Neural cell (in vitro differentiated cells): Measurements from ENCODE around the gene SH3TC2.

Experiments
- EP300 ChIP-seq: fragments of 450-650 bp; conservative IDR thresholded peaks from 2 replicates; pipeline ENCODE4 v1.6.1; 2014; ENCODE audit warnings: antibody characterized with exemption, mild to moderate bottlenecking, moderate library complexity; ENCODE audit not compliant: poor library complexity, severe bottlenecking
- MXI1 ChIP-seq: fragments of 450-650 bp; conservative IDR thresholded peaks from 2 replicates; pipeline ENCODE4 v1.6.1; 2014; ENCODE audit warnings: antibody characterized with exemption, mild to moderate bottlenecking; ENCODE audit not compliant: poor library complexity, severe bottlenecking
- TAF1 ChIP-seq: IDR thresholded peaks from 2 replicates; pipeline ENCODE4 v1.6.1; 2012; ENCODE audit warnings: low read depth

DNA sequence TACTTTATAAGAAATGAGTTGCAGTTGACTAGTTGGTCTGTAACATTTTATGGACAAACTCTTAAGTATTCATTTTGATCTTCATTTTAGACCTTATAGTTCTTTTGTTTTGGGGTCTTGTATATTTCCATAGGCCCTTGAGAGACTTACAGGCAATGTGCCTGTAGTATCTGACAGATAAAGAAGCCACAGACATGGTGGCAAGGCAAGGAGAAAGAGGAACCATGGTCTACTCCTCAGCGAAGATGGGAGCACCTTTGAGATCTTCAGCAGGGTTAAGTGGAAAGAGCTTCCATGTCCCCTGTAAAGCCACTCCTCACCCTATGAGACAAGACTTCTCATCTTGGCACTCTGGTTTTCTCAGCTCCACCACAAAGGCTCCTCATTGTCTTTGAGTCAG is 56.4 kb downstream of the SH3TC2 start:
- no peak for TF ChIP-seq EP300
- TF ChIP-seq TAF1: no peak
- no peak for TF ChIP-seq MXI1
